Endothelial cell of umbilical vein (primary cell): ENCODE results near the gene DNAJB11.

Experiments used
- FOS ChIP-seq: IDR thresholded peaks from 2 replicates; pipeline ENCODE4 v1.6.1; 2011; ENCODE audit warnings: mild to moderate bottlenecking, low read length, moderate library complexity, borderline replicate concordance; ENCODE audit not compliant: insufficient read depth
- MYC ChIP-seq: IDR thresholded peaks from one replicate; pipeline ENCODE4 v1.6.1; 2011; ENCODE audit warnings: mild to moderate bottlenecking, low read depth, low read length
- POLR2A ChIP-seq: IDR thresholded peaks from 2 replicates; pipeline ENCODE4 v1.6.1; 2012; ENCODE audit warnings: low read depth, mild to moderate bottlenecking, control low read depth, low read length
- POLR2AphosphoS5 ChIP-seq: IDR thresholded peaks from 2 replicates; pipeline ENCODE4 v1.6.1; 2012; ENCODE audit warnings: low read depth, mild to moderate bottlenecking, control low read depth, low read length, moderate library complexity; ENCODE audit not compliant: insufficient read depth
- TF ChIP-seq, protein P1 (sequence below), 2 donors: IDR thresholded peaks; 1 replicate in 1 of 2; 2 replicates in 1 of 2; pipeline ENCODE4 v1.5.1; 2011; ENCODE audit warnings: low read length in 2 of 2, mild to moderate bottlenecking in 2 of 2, moderate library complexity in 2 of 2, control low read depth in 1 of 2, inconsistent platforms in 1 of 2, low read depth in 1 of 2; ENCODE audit not compliant: insufficient read depth in 1 of 2; ENCODE audit errors: extremely low read depth in 1 of 2
- TF ChIP-seq, protein P2 (sequence below): IDR thresholded peaks from 2 replicates; pipeline ENCODE4 v1.6.1; 2011; ENCODE audit not compliant: insufficient read depth, insufficient read length

DNA sequence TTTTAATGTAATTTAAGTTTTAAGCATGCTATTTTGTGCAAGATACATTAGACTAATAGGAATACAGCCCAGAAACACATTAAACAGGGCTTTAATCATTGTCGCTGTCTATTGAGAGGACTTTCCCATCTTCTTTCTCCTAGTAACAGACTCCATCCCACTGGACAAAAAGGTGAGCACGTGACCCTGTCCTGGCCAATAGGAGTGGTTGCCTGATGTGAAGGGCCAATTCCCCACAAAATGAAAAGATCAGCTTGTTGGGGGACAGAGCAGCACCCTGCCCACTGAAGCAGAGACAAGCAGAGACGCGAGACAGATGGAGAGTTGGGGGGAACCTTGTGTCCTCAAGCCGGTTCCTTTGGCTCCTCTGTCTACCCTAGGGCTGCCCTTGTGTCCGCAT is 47.5 kb upstream of the DNAJB11 start:
- TF ChIP-seq POLR2AphosphoS5: no peak
- TF ChIP-seq, protein P1, sequence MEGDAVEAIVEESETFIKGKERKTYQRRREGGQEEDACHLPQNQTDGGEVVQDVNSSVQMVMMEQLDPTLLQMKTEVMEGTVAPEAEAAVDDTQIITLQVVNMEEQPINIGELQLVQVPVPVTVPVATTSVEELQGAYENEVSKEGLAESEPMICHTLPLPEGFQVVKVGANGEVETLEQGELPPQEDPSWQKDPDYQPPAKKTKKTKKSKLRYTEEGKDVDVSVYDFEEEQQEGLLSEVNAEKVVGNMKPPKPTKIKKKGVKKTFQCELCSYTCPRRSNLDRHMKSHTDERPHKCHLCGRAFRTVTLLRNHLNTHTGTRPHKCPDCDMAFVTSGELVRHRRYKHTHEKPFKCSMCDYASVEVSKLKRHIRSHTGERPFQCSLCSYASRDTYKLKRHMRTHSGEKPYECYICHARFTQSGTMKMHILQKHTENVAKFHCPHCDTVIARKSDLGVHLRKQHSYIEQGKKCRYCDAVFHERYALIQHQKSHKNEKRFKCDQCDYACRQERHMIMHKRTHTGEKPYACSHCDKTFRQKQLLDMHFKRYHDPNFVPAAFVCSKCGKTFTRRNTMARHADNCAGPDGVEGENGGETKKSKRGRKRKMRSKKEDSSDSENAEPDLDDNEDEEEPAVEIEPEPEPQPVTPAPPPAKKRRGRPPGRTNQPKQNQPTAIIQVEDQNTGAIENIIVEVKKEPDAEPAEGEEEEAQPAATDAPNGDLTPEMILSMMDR (IDR thresholded peaks at IDR 0.05; ENCODE audit: extremely low read depth in 1 of 2, insufficient read depth in 1 of 2, low read depth in 1 of 2, low read length in 2 of 2): no peak
- TF ChIP-seq MYC: no peak
- no peak for TF ChIP-seq POLR2A
- no peak for TF ChIP-seq FOS
- TF ChIP-seq, protein P2, sequence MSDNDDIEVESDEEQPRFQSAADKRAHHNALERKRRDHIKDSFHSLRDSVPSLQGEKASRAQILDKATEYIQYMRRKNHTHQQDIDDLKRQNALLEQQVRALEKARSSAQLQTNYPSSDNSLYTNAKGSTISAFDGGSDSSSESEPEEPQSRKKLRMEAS: no peak
